ENCODE data around the gene VPS13D.

Gene VPS13D

GRCh38 chr1:12460121-12460520, 230.3 kb downstream of the VPS13D start:
- Histone ChIP-seq H3K4me2 (ENCODE audit: low read length) (no peak overlapping the region), H3K79me2 (ENCODE audit: control insufficient read depth, low read length) (no peaks in the 10 kb centered on the region), H3K9me3 (ENCODE audit: control insufficient read depth, insufficient read depth, low read length) (no peaks in the 10 kb centered on the region), H3F3A (ENCODE audit: control insufficient read depth, insufficient read depth) (no peaks in the 10 kb centered on the region), H4K20me1 (ENCODE audit: control insufficient read depth, insufficient read depth, low read depth, low read length) (no peaks in the 10 kb centered on the region), H3K9me2 (replicated peaks; ENCODE audit: control insufficient read depth, low read length) (no peaks in the 10 kb centered on the region), H3K27me3 (ENCODE audit: control insufficient read depth, low read length) (no peaks in the 10 kb centered on the region), H3K4me3 (ENCODE audit: low read length) (no peak overlapping the region), H3K4me1 (ENCODE audit: control insufficient read depth, low read length) (no peaks in the 10 kb centered on the region), H3K36me3 (ENCODE audit: control insufficient read depth, low read length) (peaks cover 3% of the 10 kb centered on the region; the same call in 1 of the 2 replicates), H3K27ac (ENCODE audit: low read depth, low read length) (no peak overlapping the region)
- TF ChIP-seq, protein P1, sequence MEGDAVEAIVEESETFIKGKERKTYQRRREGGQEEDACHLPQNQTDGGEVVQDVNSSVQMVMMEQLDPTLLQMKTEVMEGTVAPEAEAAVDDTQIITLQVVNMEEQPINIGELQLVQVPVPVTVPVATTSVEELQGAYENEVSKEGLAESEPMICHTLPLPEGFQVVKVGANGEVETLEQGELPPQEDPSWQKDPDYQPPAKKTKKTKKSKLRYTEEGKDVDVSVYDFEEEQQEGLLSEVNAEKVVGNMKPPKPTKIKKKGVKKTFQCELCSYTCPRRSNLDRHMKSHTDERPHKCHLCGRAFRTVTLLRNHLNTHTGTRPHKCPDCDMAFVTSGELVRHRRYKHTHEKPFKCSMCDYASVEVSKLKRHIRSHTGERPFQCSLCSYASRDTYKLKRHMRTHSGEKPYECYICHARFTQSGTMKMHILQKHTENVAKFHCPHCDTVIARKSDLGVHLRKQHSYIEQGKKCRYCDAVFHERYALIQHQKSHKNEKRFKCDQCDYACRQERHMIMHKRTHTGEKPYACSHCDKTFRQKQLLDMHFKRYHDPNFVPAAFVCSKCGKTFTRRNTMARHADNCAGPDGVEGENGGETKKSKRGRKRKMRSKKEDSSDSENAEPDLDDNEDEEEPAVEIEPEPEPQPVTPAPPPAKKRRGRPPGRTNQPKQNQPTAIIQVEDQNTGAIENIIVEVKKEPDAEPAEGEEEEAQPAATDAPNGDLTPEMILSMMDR (IDR thresholded peaks at IDR 0.05; ENCODE audit: low read depth, low read length, poor library complexity, severe bottlenecking): no peak
- no peak for TF ChIP-seq EZH2phosphoT487 (IDR thresholded peaks at IDR 0.05; ENCODE audit: borderline replicate concordance, low read length)

DNA sequence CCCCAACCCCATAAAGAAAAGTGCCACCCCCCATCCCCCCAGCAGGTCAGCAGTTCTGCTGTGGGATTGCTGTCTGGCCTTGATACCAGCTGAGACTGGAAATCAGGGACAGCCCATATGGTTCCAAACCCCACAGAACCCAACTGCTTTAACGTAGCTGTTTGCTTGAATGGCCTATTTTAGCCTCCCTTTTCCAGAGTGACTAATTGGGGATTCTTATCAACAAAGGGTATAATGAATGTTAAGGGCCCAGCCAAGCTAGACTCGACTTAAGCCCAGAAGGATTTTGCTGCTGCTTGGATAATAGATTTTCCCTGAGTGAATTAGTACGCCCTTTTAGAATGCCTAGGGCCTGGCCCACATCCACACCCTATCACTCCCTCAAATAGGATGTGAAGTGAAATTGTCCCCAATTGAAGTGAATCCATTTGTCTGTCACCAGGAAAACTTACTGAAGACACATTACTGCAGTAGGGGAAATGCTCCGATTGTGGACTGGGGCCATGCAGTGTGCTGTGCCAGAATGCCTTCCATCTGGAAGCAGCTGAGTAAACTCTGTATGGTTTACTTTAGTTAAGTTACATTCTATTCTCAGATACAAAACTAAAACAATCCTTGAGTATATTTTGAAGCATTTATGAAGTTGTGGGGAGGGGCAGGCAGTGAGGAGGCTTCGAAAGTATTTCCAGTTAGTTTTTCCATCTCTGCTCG, 231.2 kb downstream of the VPS13D start:
- no peaks in the 10 kb centered on the region for H4K20me1 ChIP-seq (ENCODE audit: control insufficient read depth, insufficient read depth, low read depth, low read length)
- H3K9me3 ChIP-seq (ENCODE audit: control insufficient read depth, insufficient read depth, low read length): no peaks in the 10 kb centered on the region
- no peak overlapping the region for H3K27ac ChIP-seq (ENCODE audit: low read depth, low read length)
- H3K27me3 ChIP-seq (ENCODE audit: control insufficient read depth, low read length): no peaks in the 10 kb centered on the region
- no peaks in the 10 kb centered on the region for H3K9me2 ChIP-seq (replicated peaks; ENCODE audit: control insufficient read depth, low read length)
- peaks cover 3% of the 10 kb centered on the region; the same call in 1 of the 2 replicates for H3K36me3 ChIP-seq (ENCODE audit: control insufficient read depth, low read length)
- no peaks in the 10 kb centered on the region for H3F3A ChIP-seq (ENCODE audit: control insufficient read depth, insufficient read depth)
- no peaks in the 10 kb centered on the region for H3K4me1 ChIP-seq (ENCODE audit: control insufficient read depth, low read length)
- no peak overlapping the region for H3K4me3 ChIP-seq (ENCODE audit: low read length)
- no peak overlapping the region for H3K4me2 ChIP-seq (ENCODE audit: low read length)
- TF ChIP-seq EZH2phosphoT487 (IDR thresholded peaks at IDR 0.05; ENCODE audit: borderline replicate concordance, low read length): no peak
- TF ChIP-seq, protein P1 (IDR thresholded peaks at IDR 0.05; ENCODE audit: low read depth, low read length, poor library complexity, severe bottlenecking): no peak
- no peaks in the 10 kb centered on the region for H3K79me2 ChIP-seq (ENCODE audit: control insufficient read depth, low read length)

GRCh38 chr1:12461754-12462153, 231.9 kb downstream of the VPS13D start:
- H3K9me2 ChIP-seq (replicated peaks; ENCODE audit: control insufficient read depth, low read length): no peaks in the 10 kb centered on the region
- no peak overlapping the region for H3K4me3 ChIP-seq (ENCODE audit: low read length)
- H4K20me1 ChIP-seq (ENCODE audit: control insufficient read depth, insufficient read depth, low read depth, low read length): no peaks in the 10 kb centered on the region
- H3K9me3 ChIP-seq (ENCODE audit: control insufficient read depth, insufficient read depth, low read length): no peaks in the 10 kb centered on the region
- no peaks in the 10 kb centered on the region for H3K4me1 ChIP-seq (ENCODE audit: control insufficient read depth, low read length)
- H3K79me2 ChIP-seq (ENCODE audit: control insufficient read depth, low read length): no peaks in the 10 kb centered on the region
- no peaks in the 10 kb centered on the region for H3K27me3 ChIP-seq (ENCODE audit: control insufficient read depth, low read length)
- no peaks in the 10 kb centered on the region for H3F3A ChIP-seq (ENCODE audit: control insufficient read depth, insufficient read depth)
- H3K36me3 ChIP-seq (ENCODE audit: control insufficient read depth, low read length): peaks cover 3% of the 10 kb centered on the region; the same call in 1 of the 2 replicates
- no peak overlapping the region for H3K27ac ChIP-seq (ENCODE audit: low read depth, low read length)
- TF ChIP-seq, protein P1 (IDR thresholded peaks at IDR 0.05; ENCODE audit: low read depth, low read length, poor library complexity, severe bottlenecking): no peak
- H3K4me2 ChIP-seq (ENCODE audit: low read length): no peak overlapping the region

Data from DOHH2 (cell line).